Adrenal gland (tissue), 12 donors: ENCODE data around the gene ARHGEF7. TPM values are rescaled to one million over a fixed set of nuclear protein-coding genes. Genes with fewer than 3 reads are reported as not detected.

Experiments used
- DNase-seq, 7 donors: peaks; one replicate each; pipeline ENCODE4 v3.0.0-alpha.2; 2019 to 2020
- H3K27ac ChIP-seq, 5 donors: fragments of 200-600 bp; sonication (generic) in 4 of 5; 1 replicate in 3 of 5; 2 replicates in 2 of 5; pipeline versions ENCODE4 v1.5.1 to v1.8.0; 2016 to 2020; ENCODE audit warnings: mild to moderate bottlenecking in 1 of 5
- H3K27me3 ChIP-seq: fragments of 200-600 bp; 2 replicates; pipeline ENCODE4 v1.8.0; 2021
- H3K36me3 ChIP-seq, 2 donors: fragments of 200-600 bp; replicated peaks in 1 of 2; 1 replicate in 1 of 2; 2 replicates in 1 of 2; pipeline versions ENCODE4 v1.5.1 to v1.8.0; 2018 to 2022
- H3K4me1 ChIP-seq, 2 donors: fragments of 200-600 bp; replicated peaks in 1 of 2; 1 replicate in 1 of 2; 2 replicates in 1 of 2; pipeline versions ENCODE4 v1.5.1 to v1.8.0; 2018 to 2021
- H3K4me3 ChIP-seq, 4 donors: fragments of 200-600 bp; sonication (generic) in 3 of 4; one replicate each; pipeline ENCODE4 v1.5.1; 2016 to 2018
- H3K9me3 ChIP-seq, 3 donors: fragments of 200-600 bp; sonication (generic) in 1 of 3; replicated peaks in 1 of 3; 1 replicate in 2 of 3; 2 replicates in 1 of 3; pipeline versions ENCODE4 v1.5.1 to v1.8.0; 2016 to 2021
- CTCF ChIP-seq, 6 experiments: fragments of 450-650 bp in 4 of 6; fragments of 200-600 bp in 2 of 6; sonication (generic) in 1 of 6; IDR thresholded peaks; 1 replicate in 5 of 6; 2 replicates in 1 of 6; pipeline versions ENCODE4 v1.5.1 to v1.8.0; 2016 to 2021; ENCODE audit warnings: antibody characterized with exemption in 6 of 6, mild to moderate bottlenecking in 2 of 6, moderate library complexity in 1 of 6
- POLR2A ChIP-seq, 2 donors: fragments of 450-650 bp; IDR thresholded peaks; one replicate each; pipeline ENCODE4 v1.6.1; 2017; ENCODE audit warnings: antibody characterized with exemption in 2 of 2, mild to moderate bottlenecking in 2 of 2, moderate library complexity in 1 of 2
- WGBS, 4 donors: extraction: QIAGEN DNeasy Blood & Tissue Kit in 2 of 4; methylation state at CpG; one replicate each; pipeline versions ENCODE4 v1.1.5 to v1.1.7; 2013 to 2017; 5-methylcytosine and 5-hydroxymethylcytosine counted together
- intact Hi-C, 2 donors: fragments of 100-400 bp; cut with DNase I; formaldehyde crosslinking; loops; one replicate each; pipeline versions ENCODE4 v1.14.1 to v1.15.0; 2022 to 2023
- polyA plus RNA-seq, 3 donors: library from polyadenylated mRNA; stranded (reverse); fragments of 200-250 nt in 2 of 3; fragments of 350-450 nt in 1 of 3; fragmentation: Illumina TruSeq in 1 of 3; extraction: RNeasy Lipid Tissue Mini Kit (QIAGEN cat#74804) in 1 of 3; gene quantifications; one replicate each; pipeline ENCODE4 v1.2.3, GENCODE V29; 2013 to 2014
- total RNA-seq, 9 donors: library from RNA; depleted of rRNA in 4 of 9; stranded (reverse); fragments of >200 nt in 4 of 9; fragments of 120-200 nt in 1 of 9; fragmentation: NEBNext Ultra II Directional in 1 of 9; extraction: Animal tissue kit (Norgen Biotek cat#: 25700) in 1 of 9; gene quantifications; one replicate each; pipeline versions ENCODE4 v1.1.0 to v1.2.4, GENCODE V29; 2013 to 2023
- donor health status: healthy with polysubstance abuse.
- donor health status: Bipolar disorder and iron deficiency.
- donor health status: DM: yes; HTN: yes; CAD: no.
- donor health status: DM: no; HTN: no; CAD: no.
- donor health status: DM: no; HTN: no; CAD: no.
- donor health status: DM: yes; HTN: yes; CAD: no.

The ARHGEF7 gene
- total and polyA plus RNA-seq, 12 donors: 25.3 to 69.3 (median 53.2) TPM

DNA sequence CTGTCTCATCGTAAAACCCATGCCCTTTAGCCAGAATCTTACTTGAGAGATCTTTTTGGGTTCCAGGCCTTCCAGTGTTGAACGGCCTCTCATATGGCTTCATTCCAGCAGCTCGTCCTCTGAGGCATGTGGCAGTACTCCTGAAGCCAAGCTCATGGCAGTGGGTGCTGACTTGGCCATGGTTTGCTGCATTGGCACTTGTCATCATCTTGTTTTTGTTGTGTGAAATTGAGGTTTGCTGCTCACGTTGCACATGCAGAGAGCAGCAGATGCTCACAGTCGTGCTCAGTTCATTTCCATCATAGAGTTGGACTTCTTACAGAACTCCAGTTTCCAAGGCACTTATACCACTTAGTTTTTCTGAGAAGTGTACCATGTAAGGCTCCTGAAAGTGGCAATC, 220.2 kb downstream of the ARHGEF7 start:
- Histone ChIP-seq H3K27me3 (no peaks in the 10 kb centered on the region), H3K4me1 (no peaks in the 10 kb centered on the region), H3K27ac (no peak overlapping the region), H3K36me3 (no peaks in the 10 kb centered on the region), H3K9me3 (no peaks in the 10 kb centered on the region), H3K4me3 (no peak overlapping the region)
- TF ChIP-seq POLR2A (IDR thresholded peaks at IDR 0.05): no peak
- TF ChIP-seq CTCF (IDR thresholded peaks at IDR 0.05): no peak
- intact Hi-C loops: no loop called here
- 72 to 85% (median 79%) methylated on average over 5 of the region's 5 CpGs for WGBS, 4 donors
- no peak for DNase-seq

GRCh38 chr13:111336666-111337065, 221.6 kb downstream of the ARHGEF7 start:
- TF ChIP-seq POLR2A (IDR thresholded peaks at IDR 0.05): no peak
- TF ChIP-seq CTCF (IDR thresholded peaks at IDR 0.05): no peak
- H3K4me1 ChIP-seq: no peaks in the 10 kb centered on the region
- no peak overlapping the region for H3K4me3 ChIP-seq
- DNase-seq: no peak
- no peaks in the 10 kb centered on the region for H3K9me3 ChIP-seq
- intact Hi-C loops: no loop called here
- H3K27ac ChIP-seq: no peak overlapping the region
- H3K36me3 ChIP-seq: no peaks in the 10 kb centered on the region
- H3K27me3 ChIP-seq: no peaks in the 10 kb centered on the region
- 86 to 91% (median 90%) methylated on average over 9 of the region's 9 CpGs for WGBS, 4 donors

GRCh38 chr13:111337206-111337605, 222.1 kb downstream of the ARHGEF7 start:
- Histone ChIP-seq H3K9me3 (no peaks in the 10 kb centered on the region), H3K27me3 (no peaks in the 10 kb centered on the region), H3K27ac (no peak overlapping the region), H3K36me3 (no peaks in the 10 kb centered on the region), H3K4me3 (no peak overlapping the region), H3K4me1 (no peaks in the 10 kb centered on the region)
- DNase-seq: no peak
- 78 to 94% (median 87%) methylated on average over 3 to 4 of the region's 4 CpGs for WGBS, 4 donors
- TF ChIP-seq CTCF (IDR thresholded peaks at IDR 0.05) (no peak), POLR2A (IDR thresholded peaks at IDR 0.05) (no peak)
- intact Hi-C loops: no loop called here

DNA sequence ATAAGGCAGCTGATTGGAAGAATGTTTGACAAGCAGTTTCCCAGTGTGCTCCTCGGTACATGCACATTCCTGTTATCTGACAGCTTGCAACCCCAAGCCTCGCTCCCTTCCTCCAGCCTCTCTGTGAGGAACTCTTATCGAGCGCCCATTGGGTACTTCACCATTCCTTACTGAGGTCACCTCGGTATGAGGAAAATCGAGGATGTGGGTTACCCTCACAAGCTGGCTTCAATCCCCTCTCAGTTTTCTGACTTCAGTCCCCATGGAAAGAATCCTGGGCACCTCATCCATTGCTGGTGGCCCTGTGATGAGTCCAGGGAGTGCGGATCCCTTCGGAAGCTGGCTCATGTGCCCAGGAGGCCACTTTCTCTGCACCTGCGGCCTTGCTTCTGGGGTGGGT, 222.6 kb downstream of the ARHGEF7 start:
- Histone ChIP-seq H3K4me1 (no peaks in the 10 kb centered on the region), H3K27ac (no peak overlapping the region), H3K4me3 (no peak overlapping the region), H3K9me3 (no peaks in the 10 kb centered on the region), H3K27me3 (no peaks in the 10 kb centered on the region), H3K36me3 (no peaks in the 10 kb centered on the region)
- 80 to 94% (median 90%) methylated on average over 4 to 9 of the region's 9 CpGs for WGBS, 4 donors
- TF ChIP-seq POLR2A (IDR thresholded peaks at IDR 0.05): no peak
- no peak for DNase-seq
- intact Hi-C loops: no loop called here

- Histone ChIP-seq H3K4me1 (no peaks in the 10 kb centered on the region), H3K9me3 (no peaks in the 10 kb centered on the region), H3K27ac (no peak overlapping the region), H3K36me3 (no peaks in the 10 kb centered on the region), H3K27me3 (no peaks in the 10 kb centered on the region), H3K4me3 (no peak overlapping the region)
- TF ChIP-seq CTCF (IDR thresholded peaks at IDR 0.05): no peak
- no peak for TF ChIP-seq POLR2A (IDR thresholded peaks at IDR 0.05)
- WGBS, 4 donors: 86 to 95% (median 90%) methylated on average over 6 to 11 of the region's 11 CpGs
- DNase-seq: no peak
- intact Hi-C loops: no loop called here
Measured at GRCh38 chr13:111338841-111339240, 223.7 kb downstream of the ARHGEF7 start.
